HCT116 (cell line): Measurements from ENCODE around the gene PTPN1. TPM values are rescaled to one million over a fixed set of nuclear protein-coding genes. Genes with fewer than 3 reads are reported as not detected.

ENCODE experiments used
- ATAC-seq: fragments of 200-7000 bp; cut with Tn5 transposase; 2 replicates; pipeline ENCODE4 v1.9.1; 2020; ENCODE audit warnings: mild to moderate bottlenecking, moderate library complexity
- BruUV-seq: library from RNA; stranded (reverse); fragments of 400-500 nt; replicated peaks from 2 replicates; lab custom pipeline; 2021; lab: Mats Ljungman, UMichigan
- CTCF ChIA-PET: fragments of 300-600 bp; sonication (Branson Sonifier 250); formaldehyde crosslinking; loops from one replicate; lab custom pipeline; 2021; ENCODE audit warnings: antibody characterized with exemption; lab: Charles Lee
- POLR2A ChIA-PET: fragments of 300-600, 350-600 bp; sonication (Branson Sonifier 250); formaldehyde crosslinking; loops from one replicate; lab custom pipeline; 2021; ENCODE audit warnings: antibody characterized with exemption; lab: Charles Lee
- RAD21 ChIA-PET, 2 experiments: fragments of 300-600 bp; sonication (Branson Sonifier 250); formaldehyde crosslinking; loops; one replicate each; lab custom pipeline; 2023; ENCODE audit warnings: low total read pairs in 2 of 2; ENCODE audit not compliant: uncharacterized antibody in 2 of 2, unreplicated experiment in 2 of 2, low non-redundant PET in 1 of 2; lab: Charles Lee
- DNase-seq: peaks from one replicate; pipeline ENCODE4 v3.0.0-alpha.2; 2010; ENCODE audit warnings: low read depth, low spot score
- H2AFZ ChIP-seq: fragments of 200-600 bp; shearing (Covaris generic), sonication (generic); 2 replicates; pipeline ENCODE4 v1.6.1; 2017; ENCODE audit warnings: low read depth, mixed run types, mixed read lengths, antibody characterized with exemption, low read length; ENCODE audit not compliant: poor library complexity, severe bottlenecking
- H3K27ac ChIP-seq: 2 replicates; pipeline ENCODE4 v1.5.1; 2012; ENCODE audit warnings: low read depth, low read length
- H3K27me3 ChIP-seq: fragments of 200-600 bp; sonication (generic); 2 replicates; pipeline ENCODE4 v1.6.1; 2016; ENCODE audit warnings: mixed run types, low read length, mixed read lengths; ENCODE audit not compliant: insufficient read depth
- H3K36me3 ChIP-seq, 2 experiments: fragments of 200-500 bp in 1 of 2; fragments of 200-600 bp in 1 of 2; sonication (Bioruptor generic) in 1 of 2; sonication (generic) in 1 of 2; 2 replicates each; pipeline versions ENCODE4 v1.5.1 to v1.6.1; 2014 to 2016; ENCODE audit warnings: low read length in 2 of 2, inconsistent platforms in 1 of 2, mixed read lengths in 1 of 2, mixed run types in 1 of 2; ENCODE audit not compliant: insufficient read depth in 2 of 2, control insufficient read depth in 1 of 2
- H3K4me1 ChIP-seq, 2 experiments: fragments of 200-600 bp in 1 of 2; sonication (generic) in 1 of 2; 2 replicates each; pipeline versions ENCODE4 v1.5.1 to v1.6.1; 2012 to 2017; ENCODE audit warnings: low read length in 2 of 2, inconsistent platforms in 1 of 2, mild to moderate bottlenecking in 1 of 2, mixed read lengths in 1 of 2, mixed run types in 1 of 2, moderate library complexity in 1 of 2; ENCODE audit not compliant: insufficient read depth in 2 of 2, control insufficient read depth in 1 of 2
- H3K4me2 ChIP-seq: fragments of 200-600 bp; sonication (generic); 2 replicates; pipeline ENCODE4 v1.6.1; 2017; ENCODE audit warnings: mixed run types, low read length, mixed read lengths
- H3K4me3 ChIP-seq, 2 experiments: fragments of 200-600 bp in 1 of 2; sonication (generic) in 1 of 2; replicated peaks in 1 of 2; 2 replicates each; pipeline ENCODE4 v1.5.1; 2011 to 2016; ENCODE audit warnings: low read length in 2 of 2, control low read depth in 1 of 2, low read depth in 1 of 2, mild to moderate bottlenecking in 1 of 2, mixed read lengths in 1 of 2, mixed run types in 1 of 2
- H3K79me2 ChIP-seq: fragments of 200-600 bp; sonication (generic); 2 replicates; pipeline ENCODE4 v1.6.1; 2017; ENCODE audit warnings: mild to moderate bottlenecking, mixed run types, low read length, moderate library complexity, mixed read lengths; ENCODE audit not compliant: insufficient read depth
- H3K9ac ChIP-seq: fragments of 200-600 bp; sonication (generic); 2 replicates; pipeline ENCODE4 v1.6.1; 2016; ENCODE audit warnings: low read length, mixed read lengths
- H3K9me2 ChIP-seq: fragments of 200-600 bp; sonication (generic), shearing (Covaris generic); 2 replicates; pipeline ENCODE4 v1.6.1; 2017; ENCODE audit warnings: mixed run types, mild to moderate bottlenecking, moderate library complexity; ENCODE audit not compliant: insufficient read depth
- H3K9me3 ChIP-seq, 2 experiments: fragments of 200-500 bp in 1 of 2; fragments of 200-600 bp in 1 of 2; sonication (Bioruptor generic) in 1 of 2; sonication (generic) in 1 of 2; 2 replicates each; pipeline ENCODE4 v1.6.1; 2014 to 2017; ENCODE audit warnings: low read length in 2 of 2, mixed read lengths in 2 of 2, inconsistent platforms in 1 of 2, low read depth in 1 of 2, mild to moderate bottlenecking in 1 of 2, mixed run types in 1 of 2, moderate library complexity in 1 of 2; ENCODE audit not compliant: control insufficient read depth in 1 of 2, insufficient read depth in 1 of 2
- H4K20me1 ChIP-seq: fragments of 200-600 bp; sonication (generic), shearing (Covaris generic); 2 replicates; pipeline ENCODE4 v1.6.1; 2017; ENCODE audit warnings: mixed run types, mild to moderate bottlenecking, moderate library complexity; ENCODE audit not compliant: insufficient read depth
- CBX3 ChIP-seq: IDR thresholded peaks from 2 replicates; pipeline ENCODE4 v1.6.1; 2012; ENCODE audit warnings: low read depth
- CEBPB ChIP-seq: IDR thresholded peaks from 2 replicates; pipeline ENCODE4 v1.6.1; 2012; ENCODE audit warnings: low read depth
- EZH2 ChIP-seq: fragments of 200-600 bp; sonication (generic); IDR thresholded peaks from 2 replicates; pipeline ENCODE4 v1.6.1; 2017; ENCODE audit warnings: antibody characterized with exemption, mixed run types
- EZH2phosphoT487 ChIP-seq: fragments of 200-600 bp; IDR thresholded peaks from 2 replicates; pipeline ENCODE4 v1.6.1; 2018; ENCODE audit warnings: antibody characterized with exemption, borderline replicate concordance
- FOSL1 ChIP-seq: IDR thresholded peaks from 2 replicates; pipeline ENCODE4 v1.6.1; 2012; ENCODE audit warnings: low read depth
- JUND ChIP-seq: IDR thresholded peaks from 2 replicates; pipeline ENCODE4 v1.6.1; 2012
- POLR2A ChIP-seq: IDR thresholded peaks from 2 replicates; pipeline ENCODE4 v1.7.0; 2011; ENCODE audit warnings: borderline replicate concordance; ENCODE audit not compliant: insufficient read depth, insufficient read length; ENCODE audit errors: extremely low read depth
- POLR2AphosphoS5 ChIP-seq: IDR thresholded peaks from 2 replicates; pipeline ENCODE4 v1.6.1; 2011; ENCODE audit warnings: mild to moderate bottlenecking, low read depth, low read length, moderate library complexity
- RAD21 ChIP-seq: IDR thresholded peaks from 2 replicates; pipeline ENCODE4 v1.6.1; 2012; ENCODE audit warnings: low read depth, mild to moderate bottlenecking
- SIN3A ChIP-seq: IDR thresholded peaks from 2 replicates; pipeline ENCODE4 v1.6.1; 2012; ENCODE audit warnings: low read depth
- SRF ChIP-seq: IDR thresholded peaks from 2 replicates; pipeline ENCODE4 v1.6.1; 2012; ENCODE audit warnings: low read depth
- YY1 ChIP-seq: IDR thresholded peaks from 2 replicates; pipeline ENCODE4 v1.6.1; 2011; ENCODE audit warnings: low read length, low read depth, moderate library complexity, mild to moderate bottlenecking; ENCODE audit not compliant: insufficient replicate concordance; ENCODE audit errors: extremely low read depth
- ZFX ChIP-seq: fragments of 450-650 bp; IDR thresholded peaks from 2 replicates; pipeline ENCODE4 v1.6.1; 2017
- ZNF274 ChIP-seq: fragments of 200-500 bp; sonication (Bioruptor generic); IDR thresholded peaks from 2 replicates; pipeline ENCODE4 v1.6.1; 2014; ENCODE audit warnings: mild to moderate bottlenecking, low read depth, low read length, inconsistent platforms
- intact Hi-C: fragments of 100-400 bp; cut with micrococcal nuclease; formaldehyde crosslinking; loops from 2 replicates; pipeline ENCODE4 v1.10.0; 2022
- total RNA-seq: library from RNA; stranded (reverse); gene quantifications from one replicate; pipeline ENCODE4 v1.2.1, GENCODE V29; 2021; ENCODE audit not compliant: unreplicated experiment
- TF ChIP-seq, protein P1 (sequence below): IDR thresholded peaks from 2 replicates; pipeline ENCODE4 v1.6.1; 2012
- TF ChIP-seq, protein P2 (sequence below): IDR thresholded peaks from 2 replicates; pipeline ENCODE4 v1.6.1; 2012
- TF ChIP-seq, protein P3 (sequence below): IDR thresholded peaks from 2 replicates; pipeline ENCODE4 v1.6.1; 2011; ENCODE audit warnings: mild to moderate bottlenecking, low read length, moderate library complexity; ENCODE audit not compliant: insufficient replicate concordance; ENCODE audit errors: extremely low read depth
- TF ChIP-seq, protein P4 (sequence below): IDR thresholded peaks from 2 replicates; pipeline ENCODE4 v1.6.1; 2012; ENCODE audit warnings: low read depth

PTPN1 gene
- total RNA-seq, 1 experiment from 2014 or later, result 47.5 TPM

DNA sequence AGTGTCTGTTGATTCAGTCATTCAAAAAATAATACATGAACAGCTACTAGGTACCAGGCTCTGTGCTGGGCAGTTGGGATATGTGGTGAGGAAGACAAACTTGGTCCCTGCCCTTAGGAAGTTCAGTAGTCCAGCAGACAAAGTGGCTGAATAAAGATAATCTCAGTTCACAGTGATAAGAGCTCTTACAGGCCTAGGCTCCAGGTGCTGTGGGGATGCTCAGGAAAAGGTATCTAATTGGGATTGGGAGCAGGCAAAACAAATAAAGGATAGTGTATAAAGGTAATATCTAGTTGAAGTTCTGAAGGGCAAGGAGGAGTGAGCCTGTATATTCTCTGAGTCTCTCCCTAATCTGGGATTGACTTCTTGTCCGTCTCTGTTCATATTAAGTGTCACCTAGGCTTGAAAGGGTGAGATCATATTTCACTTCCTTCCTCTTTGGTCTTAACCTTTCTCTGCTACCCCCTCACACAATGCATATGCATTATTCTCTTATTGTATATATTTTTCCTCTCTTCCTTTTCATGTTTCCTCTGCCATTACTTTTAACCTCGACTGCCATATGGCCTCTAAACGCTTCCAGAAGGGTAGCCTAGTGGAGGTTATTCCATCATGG lies 13.5 kb downstream of the PTPN1 start:
- Histone ChIP-seq H3K27me3 (no peaks in the 10 kb centered on the region), H3K4me1 (peaks cover 23 to 83% of the 10 kb centered on the region in 2 experiments), H4K20me1 (peaks cover 12% of the 10 kb centered on the region), H3K27ac (no peak overlapping the region), H3K9me2 (no peaks in the 10 kb centered on the region), H3K4me3 (no peak overlapping the region), H3K79me2 (peaks cover 99% of the 10 kb centered on the region), H2AFZ (no peak overlapping the region), H3K4me2 (peak overlapping the region; percentile 32; the same call in 1 of the 2 replicates), H3K36me3 (no peaks in the 10 kb centered on the region), H3K9me3 (no peaks in the 10 kb centered on the region), H3K9ac (peak overlapping the region; percentile 13; the same call in 1 of the 2 replicates)
- DNase-seq (no peak), ATAC-seq (no peak)
- no TSS peak for BruUV-seq
- RAD21 ChIA-PET, result no interaction called here
- CTCF ChIA-PET, result interaction anchor here (1.3 kb wide), 1 partner anchor 17 kb away, joined by 3 read pairs; no protein-coding TSS in a partner anchor
- no peak for TF ChIP-seq EZH2
- TF ChIP-seq, protein P1, sequence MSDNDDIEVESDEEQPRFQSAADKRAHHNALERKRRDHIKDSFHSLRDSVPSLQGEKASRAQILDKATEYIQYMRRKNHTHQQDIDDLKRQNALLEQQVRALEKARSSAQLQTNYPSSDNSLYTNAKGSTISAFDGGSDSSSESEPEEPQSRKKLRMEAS, result no peak
- no peak for TF ChIP-seq SIN3A
- TF ChIP-seq, protein P2, sequence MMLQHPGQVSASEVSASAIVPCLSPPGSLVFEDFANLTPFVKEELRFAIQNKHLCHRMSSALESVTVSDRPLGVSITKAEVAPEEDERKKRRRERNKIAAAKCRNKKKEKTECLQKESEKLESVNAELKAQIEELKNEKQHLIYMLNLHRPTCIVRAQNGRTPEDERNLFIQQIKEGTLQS, result no peak
- TF ChIP-seq CEBPB, result no peak
- TF ChIP-seq, protein P3, sequence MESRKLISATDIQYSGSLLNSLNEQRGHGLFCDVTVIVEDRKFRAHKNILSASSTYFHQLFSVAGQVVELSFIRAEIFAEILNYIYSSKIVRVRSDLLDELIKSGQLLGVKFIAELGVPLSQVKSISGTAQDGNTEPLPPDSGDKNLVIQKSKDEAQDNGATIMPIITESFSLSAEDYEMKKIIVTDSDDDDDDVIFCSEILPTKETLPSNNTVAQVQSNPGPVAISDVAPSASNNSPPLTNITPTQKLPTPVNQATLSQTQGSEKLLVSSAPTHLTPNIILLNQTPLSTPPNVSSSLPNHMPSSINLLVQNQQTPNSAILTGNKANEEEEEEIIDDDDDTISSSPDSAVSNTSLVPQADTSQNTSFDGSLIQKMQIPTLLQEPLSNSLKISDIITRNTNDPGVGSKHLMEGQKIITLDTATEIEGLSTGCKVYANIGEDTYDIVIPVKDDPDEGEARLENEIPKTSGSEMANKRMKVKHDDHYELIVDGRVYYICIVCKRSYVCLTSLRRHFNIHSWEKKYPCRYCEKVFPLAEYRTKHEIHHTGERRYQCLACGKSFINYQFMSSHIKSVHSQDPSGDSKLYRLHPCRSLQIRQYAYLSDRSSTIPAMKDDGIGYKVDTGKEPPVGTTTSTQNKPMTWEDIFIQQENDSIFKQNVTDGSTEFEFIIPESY, result no peak
- no peak for TF ChIP-seq JUND
- TF ChIP-seq CBX3, result no peak
- TF ChIP-seq EZH2phosphoT487, result no peak
- TF ChIP-seq SRF, result no peak
- TF ChIP-seq POLR2A, result no peak
- TF ChIP-seq POLR2AphosphoS5, result no peak
- TF ChIP-seq, protein P4, sequence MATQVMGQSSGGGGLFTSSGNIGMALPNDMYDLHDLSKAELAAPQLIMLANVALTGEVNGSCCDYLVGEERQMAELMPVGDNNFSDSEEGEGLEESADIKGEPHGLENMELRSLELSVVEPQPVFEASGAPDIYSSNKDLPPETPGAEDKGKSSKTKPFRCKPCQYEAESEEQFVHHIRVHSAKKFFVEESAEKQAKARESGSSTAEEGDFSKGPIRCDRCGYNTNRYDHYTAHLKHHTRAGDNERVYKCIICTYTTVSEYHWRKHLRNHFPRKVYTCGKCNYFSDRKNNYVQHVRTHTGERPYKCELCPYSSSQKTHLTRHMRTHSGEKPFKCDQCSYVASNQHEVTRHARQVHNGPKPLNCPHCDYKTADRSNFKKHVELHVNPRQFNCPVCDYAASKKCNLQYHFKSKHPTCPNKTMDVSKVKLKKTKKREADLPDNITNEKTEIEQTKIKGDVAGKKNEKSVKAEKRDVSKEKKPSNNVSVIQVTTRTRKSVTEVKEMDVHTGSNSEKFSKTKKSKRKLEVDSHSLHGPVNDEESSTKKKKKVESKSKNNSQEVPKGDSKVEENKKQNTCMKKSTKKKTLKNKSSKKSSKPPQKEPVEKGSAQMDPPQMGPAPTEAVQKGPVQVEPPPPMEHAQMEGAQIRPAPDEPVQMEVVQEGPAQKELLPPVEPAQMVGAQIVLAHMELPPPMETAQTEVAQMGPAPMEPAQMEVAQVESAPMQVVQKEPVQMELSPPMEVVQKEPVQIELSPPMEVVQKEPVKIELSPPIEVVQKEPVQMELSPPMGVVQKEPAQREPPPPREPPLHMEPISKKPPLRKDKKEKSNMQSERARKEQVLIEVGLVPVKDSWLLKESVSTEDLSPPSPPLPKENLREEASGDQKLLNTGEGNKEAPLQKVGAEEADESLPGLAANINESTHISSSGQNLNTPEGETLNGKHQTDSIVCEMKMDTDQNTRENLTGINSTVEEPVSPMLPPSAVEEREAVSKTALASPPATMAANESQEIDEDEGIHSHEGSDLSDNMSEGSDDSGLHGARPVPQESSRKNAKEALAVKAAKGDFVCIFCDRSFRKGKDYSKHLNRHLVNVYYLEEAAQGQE, result no peak
- no peak for TF ChIP-seq FOSL1
- no peak for TF ChIP-seq YY1
- TF ChIP-seq ZFX, result no peak
- TF ChIP-seq ZNF274, result no peak
- no peak for TF ChIP-seq RAD21
- intact Hi-C loops, result no loop called here
- POLR2A ChIA-PET, result interaction anchor here (1.8 kb wide), 1 partner anchor 11 kb away, joined by 5 read pairs; no protein-coding TSS in a partner anchor
